ENCODE data around the gene GMDS. TPM values are rescaled to one million over a fixed set of nuclear protein-coding genes. Genes with fewer than 3 reads are reported as not detected.

GMDS gene
- total RNA-seq, 1 experiment from 2014 or later, result 27.6 TPM

DNA sequence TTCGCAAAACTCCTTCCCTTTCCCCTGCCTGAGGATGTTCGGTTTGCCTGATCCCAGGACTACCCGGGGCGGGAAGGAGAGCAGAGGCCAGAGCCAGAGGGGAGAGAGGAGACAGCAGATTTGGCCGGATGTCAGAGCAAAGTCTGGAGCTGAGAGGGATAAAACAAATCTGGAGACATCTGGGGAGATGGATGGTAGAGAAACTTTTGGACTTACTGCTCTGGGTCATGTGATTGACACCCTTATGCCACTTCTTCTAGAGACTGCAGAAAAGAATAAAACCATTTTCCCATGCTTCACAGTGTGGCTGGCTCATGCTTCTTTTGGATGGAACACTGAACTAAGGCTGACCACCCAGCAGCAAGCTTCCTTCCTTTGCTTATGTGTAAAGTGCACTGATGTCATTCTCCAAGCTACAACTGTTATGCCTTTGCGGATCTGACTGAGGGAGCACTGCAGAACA is 461.0 kb downstream of the GMDS start:
- Mint-ChIP-seq H3K27ac (no peak overlapping the region), H3K4me3 (no peak overlapping the region), H3K9me3 (no peaks in the 10 kb centered on the region), H3K27me3 (ENCODE audit: low read depth) (no peaks in the 10 kb centered on the region), H3K4me1 (peaks cover 0 to 4% of the 10 kb centered on the region in 2 experiments; a peak in 2 of 4 replicates), H3K36me3 (ENCODE audit: insufficient read depth in 1 of 3, low read depth in 3 of 3) (no peaks in the 10 kb centered on the region)
- Histone ChIP-seq H4K20me1 (ENCODE audit: control insufficient read depth, insufficient read depth, insufficient read length) (no peaks in the 10 kb centered on the region), H3K9ac (ENCODE audit: extremely low read depth, insufficient read length, low read length) (no peak overlapping the region), H2AFZ (ENCODE audit: low read length) (no peak overlapping the region), H3K23ac (ENCODE audit: insufficient read length, low read depth, low read length) (no peak overlapping the region), H4K8ac (replicated peaks; ENCODE audit: insufficient read length, low read depth, low read length) (no peak overlapping the region), H3T11ph (ENCODE audit: low read length) (no peak overlapping the region), H3K56ac (ENCODE audit: insufficient read length, low read depth, low read length) (no peak overlapping the region), H3K79me2 (ENCODE audit: insufficient read depth, low read length) (no peaks in the 10 kb centered on the region), H3K4me1 (ENCODE audit: insufficient read depth, low read length) (no peaks in the 10 kb centered on the region), H2AK5ac (ENCODE audit: insufficient read length, low read length) (no peak overlapping the region), H3K79me1 (ENCODE audit: insufficient read depth, low read depth, low read length, poor library complexity, severe bottlenecking) (no peaks in the 10 kb centered on the region), H3K27ac (ENCODE audit: insufficient read length, low read depth, low read length) (no peak overlapping the region), H2BK20ac (ENCODE audit: low read depth, low read length, poor library complexity, severe bottlenecking) (no peak overlapping the region), H4K5ac (ENCODE audit: insufficient read length, low read depth, low read length) (no peak overlapping the region), H3K18ac (ENCODE audit: insufficient read length, low read depth, low read length) (no peak overlapping the region), H3K9me3 (ENCODE audit: control insufficient read depth, low read depth, low read length) (no peaks in the 10 kb centered on the region), H4K91ac (ENCODE audit: insufficient read length, low read depth, low read length) (no peak overlapping the region), H2BK15ac (ENCODE audit: low read depth, low read length) (no peak overlapping the region), H2BK120ac (ENCODE audit: low read depth, low read length, poor library complexity, severe bottlenecking) (no peak overlapping the region), H3K27me3 (ENCODE audit: insufficient read depth, low read length) (no peaks in the 10 kb centered on the region), H2BK5ac (ENCODE audit: insufficient read length, low read length) (no peak overlapping the region), H3K4me2 (ENCODE audit: insufficient read depth, insufficient read length, low read length) (no peak overlapping the region), H3K14ac (ENCODE audit: insufficient read depth, low read length) (no peak overlapping the region), H2BK12ac (ENCODE audit: insufficient read length, low read depth, low read length) (no peak overlapping the region), H3K23me2 (ENCODE audit: insufficient read length, low read depth, low read length, poor library complexity, severe bottlenecking) (no peaks in the 10 kb centered on the region), H3K4ac (ENCODE audit: low read depth, low read length) (no peak overlapping the region)
- no CpG with 5 or more reads among the region's 6 CpGs for WGBS (ENCODE audit: extremely low coverage, insufficient read length, low lambda C conversion rate)
- no peak for DNase-seq
- TF ChIP-seq, protein P1, sequence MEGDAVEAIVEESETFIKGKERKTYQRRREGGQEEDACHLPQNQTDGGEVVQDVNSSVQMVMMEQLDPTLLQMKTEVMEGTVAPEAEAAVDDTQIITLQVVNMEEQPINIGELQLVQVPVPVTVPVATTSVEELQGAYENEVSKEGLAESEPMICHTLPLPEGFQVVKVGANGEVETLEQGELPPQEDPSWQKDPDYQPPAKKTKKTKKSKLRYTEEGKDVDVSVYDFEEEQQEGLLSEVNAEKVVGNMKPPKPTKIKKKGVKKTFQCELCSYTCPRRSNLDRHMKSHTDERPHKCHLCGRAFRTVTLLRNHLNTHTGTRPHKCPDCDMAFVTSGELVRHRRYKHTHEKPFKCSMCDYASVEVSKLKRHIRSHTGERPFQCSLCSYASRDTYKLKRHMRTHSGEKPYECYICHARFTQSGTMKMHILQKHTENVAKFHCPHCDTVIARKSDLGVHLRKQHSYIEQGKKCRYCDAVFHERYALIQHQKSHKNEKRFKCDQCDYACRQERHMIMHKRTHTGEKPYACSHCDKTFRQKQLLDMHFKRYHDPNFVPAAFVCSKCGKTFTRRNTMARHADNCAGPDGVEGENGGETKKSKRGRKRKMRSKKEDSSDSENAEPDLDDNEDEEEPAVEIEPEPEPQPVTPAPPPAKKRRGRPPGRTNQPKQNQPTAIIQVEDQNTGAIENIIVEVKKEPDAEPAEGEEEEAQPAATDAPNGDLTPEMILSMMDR (conservative IDR thresholded peaks at IDR 0.05), result no peak
